Esophagus squamous epithelium (tissue), 5 donors: ENCODE data around the gene LSM10. TPM values are rescaled to one million over a fixed set of nuclear protein-coding genes. Genes with fewer than 3 reads are reported as not detected.

Source experiments
- DNase-seq: peaks from one replicate; lab custom pipeline; 2025; lab: John Stamatoyannopoulos, UW
- H3K27ac ChIP-seq, 4 donors: fragments of 200-600 bp; sonication (generic); one replicate each; pipeline ENCODE4 v1.5.1; 2016 to 2019; ENCODE audit warnings: mild to moderate bottlenecking in 1 of 4
- H3K27me3 ChIP-seq, 4 donors: fragments of 200-600 bp; sonication (generic); 1 replicate in 3 of 4; 2 replicates in 1 of 4; pipeline versions ENCODE4 v1.5.1 to v1.6.0; 2017 to 2021; ENCODE audit warnings: antibody characterized with exemption in 1 of 4
- H3K36me3 ChIP-seq, 3 donors: fragments of 200-600 bp; sonication (generic); one replicate each; pipeline ENCODE4 v1.5.1; 2016 to 2019
- H3K4me1 ChIP-seq, 3 donors: fragments of 200-600 bp; sonication (generic); one replicate each; pipeline ENCODE4 v1.5.1; 2017 to 2019
- H3K4me3 ChIP-seq, 4 donors: fragments of 200-600 bp; sonication (generic); 1 replicate in 3 of 4; 2 replicates in 1 of 4; pipeline ENCODE4 v1.5.1; 2016 to 2019; ENCODE audit warnings: mild to moderate bottlenecking in 2 of 4, moderate library complexity in 1 of 4
- H3K9me3 ChIP-seq, 3 donors: fragments of 200-600 bp; sonication (generic); one replicate each; pipeline ENCODE4 v1.5.1; 2016 to 2019
- POLR2A ChIP-seq, 4 donors: fragments of 450-650 bp; IDR thresholded peaks; one replicate each; pipeline ENCODE4 v1.6.1; 2017; ENCODE audit warnings: antibody characterized with exemption in 4 of 4, mild to moderate bottlenecking in 4 of 4, moderate library complexity in 3 of 4
- WGBS, 2 donors: methylation state at CpG; one replicate each; pipeline ENCODE4 v1.1.5; 2018; 5-methylcytosine and 5-hydroxymethylcytosine counted together
- intact Hi-C: fragments of 100-400 bp; cut with DNase I; formaldehyde crosslinking; loops from one replicate; pipeline ENCODE4 v1.15.0; 2022
- total RNA-seq, 4 donors: library from RNA; depleted of rRNA; stranded (reverse); fragments of >200 nt; gene quantifications; one replicate each; pipeline ENCODE4 v1.1.0, GENCODE V29; 2016
- TF ChIP-seq, protein P1 (sequence below), 6 experiments: fragments of 450-650 bp in 4 of 6; fragments of 200-600 bp in 2 of 6; sonication (generic) in 2 of 6; IDR thresholded peaks; one replicate each; pipeline ENCODE4 v1.5.1; 2016 to 2019; ENCODE audit warnings: antibody characterized with exemption in 6 of 6, mild to moderate bottlenecking in 4 of 6, moderate library complexity in 4 of 6
- donor health status: DM: yes; HTN: yes; CAD: no.

LSM10 gene
- total RNA-seq, 4 donors from 2014 or later: 8.5 to 29.4 (median 16.9) TPM

DNA sequence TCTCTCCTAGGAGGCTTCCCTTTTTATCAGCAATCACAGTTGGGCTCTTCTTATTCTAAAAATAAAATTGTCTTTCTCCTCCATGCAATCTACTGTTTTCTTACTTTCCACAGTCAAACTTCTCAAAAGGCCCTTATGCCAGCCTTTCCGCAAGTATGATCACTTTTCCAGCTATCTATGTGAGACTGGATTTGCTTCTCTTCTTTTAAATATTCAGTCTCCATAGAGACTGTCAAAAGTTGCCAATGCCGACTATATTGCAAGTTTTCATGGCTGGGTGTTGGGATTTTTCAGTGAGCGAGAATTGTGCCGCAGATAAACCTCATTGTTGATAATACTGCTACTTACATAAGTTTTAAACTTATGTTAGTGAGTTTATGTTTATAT lies 4.8 kb upstream of the LSM10 start:
- no peak for DNase-seq
- Histone ChIP-seq H3K27ac (no peak overlapping the region), H3K27me3 (no peaks in the 10 kb centered on the region), H3K9me3 (no peaks in the 10 kb centered on the region), H3K36me3 (no peaks in the 10 kb centered on the region), H3K4me3 (no peak overlapping the region), H3K4me1 (peaks cover 0 to 18% (median 5%) of the 10 kb centered on the region in 3 donors)
- TF ChIP-seq, protein P1, sequence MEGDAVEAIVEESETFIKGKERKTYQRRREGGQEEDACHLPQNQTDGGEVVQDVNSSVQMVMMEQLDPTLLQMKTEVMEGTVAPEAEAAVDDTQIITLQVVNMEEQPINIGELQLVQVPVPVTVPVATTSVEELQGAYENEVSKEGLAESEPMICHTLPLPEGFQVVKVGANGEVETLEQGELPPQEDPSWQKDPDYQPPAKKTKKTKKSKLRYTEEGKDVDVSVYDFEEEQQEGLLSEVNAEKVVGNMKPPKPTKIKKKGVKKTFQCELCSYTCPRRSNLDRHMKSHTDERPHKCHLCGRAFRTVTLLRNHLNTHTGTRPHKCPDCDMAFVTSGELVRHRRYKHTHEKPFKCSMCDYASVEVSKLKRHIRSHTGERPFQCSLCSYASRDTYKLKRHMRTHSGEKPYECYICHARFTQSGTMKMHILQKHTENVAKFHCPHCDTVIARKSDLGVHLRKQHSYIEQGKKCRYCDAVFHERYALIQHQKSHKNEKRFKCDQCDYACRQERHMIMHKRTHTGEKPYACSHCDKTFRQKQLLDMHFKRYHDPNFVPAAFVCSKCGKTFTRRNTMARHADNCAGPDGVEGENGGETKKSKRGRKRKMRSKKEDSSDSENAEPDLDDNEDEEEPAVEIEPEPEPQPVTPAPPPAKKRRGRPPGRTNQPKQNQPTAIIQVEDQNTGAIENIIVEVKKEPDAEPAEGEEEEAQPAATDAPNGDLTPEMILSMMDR (IDR thresholded peaks at IDR 0.05): no peak
- WGBS, 2 donors: 94 to 96% methylated on average over 4 of the region's 4 CpGs
- intact Hi-C loops: no loop called here

DNA sequence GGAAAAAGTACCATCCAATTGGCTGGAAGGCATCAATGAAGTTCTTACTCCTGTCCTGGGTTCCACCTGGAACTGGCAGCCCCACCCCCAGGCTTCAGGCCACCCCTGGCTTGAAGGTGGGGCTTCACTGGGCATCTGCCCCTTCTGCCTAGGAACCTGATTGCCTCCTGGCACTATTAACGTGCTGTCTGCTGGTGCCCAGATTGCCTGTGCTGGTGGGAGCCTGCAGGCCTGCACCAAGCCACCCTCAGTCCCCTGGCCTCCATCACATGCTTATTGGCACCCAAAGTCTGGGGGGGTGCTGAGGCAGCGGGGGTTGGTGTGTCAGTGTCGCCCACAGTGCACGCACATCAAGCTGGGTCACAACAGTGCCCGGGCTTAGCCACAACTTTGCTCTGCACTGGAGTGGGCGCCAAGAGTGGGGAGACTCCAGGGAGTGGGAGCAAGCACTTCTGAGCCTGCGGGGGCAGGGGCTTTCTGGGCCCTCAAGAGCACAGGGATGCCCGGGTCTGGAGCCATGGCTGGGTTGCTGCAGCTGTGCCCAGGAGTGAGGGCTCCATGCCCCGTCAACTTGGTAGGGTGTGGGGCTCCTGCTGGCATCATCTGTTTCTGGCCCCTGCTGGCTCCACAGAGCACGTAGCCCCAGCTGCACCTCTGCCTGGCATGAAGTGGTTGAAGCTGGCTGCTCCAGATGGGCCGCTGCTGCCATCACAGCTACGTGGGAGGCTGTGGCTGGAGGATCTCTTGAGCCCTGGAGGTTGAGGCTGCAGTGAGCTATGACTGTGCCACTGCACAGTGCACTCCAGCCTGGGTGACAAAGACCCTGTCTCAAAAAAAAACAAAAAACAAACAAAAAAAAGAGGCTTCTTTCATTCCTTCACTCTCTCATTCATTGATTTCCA lies 4.1 kb upstream of the LSM10 start:
- Histone ChIP-seq H3K27me3 (no peaks in the 10 kb centered on the region), H3K4me1 (peaks cover 0 to 23% (median 8%) of the 10 kb centered on the region in 3 donors), H3K27ac (peak overlapping the region in 2 of 4 donors; percentile 67 to 68), H3K36me3 (no peaks in the 10 kb centered on the region), H3K4me3 (peak overlapping the region in 3 of 4 donors; percentile 13 to 49 (median 20)), H3K9me3 (no peaks in the 10 kb centered on the region)
- TF ChIP-seq POLR2A (IDR thresholded peaks at IDR 0.05): no peak
- TF ChIP-seq, protein P1 (IDR thresholded peaks at IDR 0.05): no peak
- WGBS, 2 donors: 91% methylated on average over 8 to 9 of the region's 12 CpGs
- no peak for DNase-seq
- intact Hi-C loops: no loop called here

DNA sequence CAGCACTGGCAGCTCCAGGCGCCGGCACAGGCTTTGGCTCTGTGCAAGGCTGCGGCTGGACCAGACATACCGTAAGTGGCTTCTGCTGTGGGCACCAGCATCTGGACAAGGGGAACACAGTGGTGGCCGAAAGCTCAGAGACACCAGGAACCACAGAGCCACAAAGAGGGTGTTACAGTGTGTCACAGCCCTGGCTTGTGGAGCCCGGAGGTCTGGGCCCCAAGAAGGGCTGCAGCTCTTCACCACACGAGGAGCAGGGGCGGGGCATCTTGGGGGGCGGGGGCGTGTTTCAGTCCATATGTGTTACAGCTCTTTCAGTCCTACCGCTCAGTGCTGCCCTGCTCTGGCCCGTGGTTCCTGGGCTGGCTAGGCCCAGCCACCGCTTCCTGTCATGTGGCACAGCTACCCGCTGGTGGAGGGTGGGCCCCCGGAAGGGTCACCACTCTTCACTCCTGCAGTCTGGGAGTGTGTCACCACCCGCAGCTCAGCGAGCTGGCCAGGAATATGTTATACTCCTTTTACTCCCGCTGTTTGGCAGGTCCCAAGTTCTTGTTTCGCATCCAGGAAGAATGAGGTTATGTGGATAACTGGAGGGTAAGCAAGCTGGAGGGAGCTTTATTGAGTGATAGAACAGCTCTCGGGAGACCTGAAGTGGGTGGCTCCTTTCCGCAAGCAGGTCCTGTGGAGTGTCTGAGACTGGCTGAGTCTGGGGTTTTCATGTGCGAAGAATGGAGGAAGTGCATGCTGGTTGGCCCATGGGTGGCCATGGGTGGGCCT lies 3.3 kb upstream of the LSM10 start:
- no peaks in the 10 kb centered on the region for H3K27me3 ChIP-seq
- peak overlapping the region in 3 of 4 donors; percentile 13 to 49 (median 20) for H3K4me3 ChIP-seq
- H3K4me1 ChIP-seq: peaks cover 0 to 31% (median 16%) of the 10 kb centered on the region in 3 donors
- intact Hi-C loops: no loop called here
- no peaks in the 10 kb centered on the region for H3K36me3 ChIP-seq
- TF ChIP-seq POLR2A (IDR thresholded peaks at IDR 0.05): peak in 1 of 4 donors; percentile 34
- TF ChIP-seq, protein P1 (IDR thresholded peaks at IDR 0.05): no peak
- peak overlapping the region in 2 of 4 donors; percentile 67 to 68 for H3K27ac ChIP-seq
- DNase-seq: peak; percentile 49
- H3K9me3 ChIP-seq: no peaks in the 10 kb centered on the region
- 75 to 91% methylated on average over 4 to 9 of the region's 22 CpGs for WGBS, 2 donors

DNA sequence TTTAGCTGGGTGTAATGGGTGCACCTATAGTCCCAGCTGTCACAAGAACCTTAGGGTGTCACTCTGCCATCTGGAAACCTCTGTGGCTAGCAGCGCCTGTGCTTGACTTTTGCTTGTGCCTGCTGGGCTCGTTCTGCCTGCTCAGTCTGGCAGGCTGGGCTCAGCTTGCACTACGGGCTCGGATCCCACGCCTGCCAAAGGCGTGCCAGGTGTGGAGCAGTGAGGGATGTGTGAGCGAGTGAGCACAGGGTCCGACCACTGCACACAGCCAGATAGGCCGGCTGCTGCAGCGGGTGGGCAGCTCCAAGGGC lies 2.8 kb upstream of the LSM10 start:
- H3K4me1 ChIP-seq: peaks cover 0 to 35% (median 16%) of the 10 kb centered on the region in 3 donors
- peak overlapping the region in 2 of 4 donors; percentile 13 to 49 for H3K4me3 ChIP-seq
- no peaks in the 10 kb centered on the region for H3K36me3 ChIP-seq
- no peaks in the 10 kb centered on the region for H3K9me3 ChIP-seq
- H3K27me3 ChIP-seq: no peaks in the 10 kb centered on the region
- DNase-seq: no peak
- 52 to 54% methylated on average over 2 to 3 of the region's 10 CpGs for WGBS, 2 donors
- intact Hi-C loops: no loop called here
- TF ChIP-seq, protein P1 (IDR thresholded peaks at IDR 0.05): no peak
- no peak for TF ChIP-seq POLR2A (IDR thresholded peaks at IDR 0.05)
- peak overlapping the region in 2 of 4 donors; percentile 67 to 68 for H3K27ac ChIP-seq
